ENCODE results near the gene LUZP1.

GRCh38 chr1:23194119-23194984 is 25.7 kb upstream of the LUZP1 start:
- TF ChIP-seq POLR2A (IDR thresholded peaks at IDR 0.05) (no peak), CTCF (IDR thresholded peaks at IDR 0.05) (no peak)

Data from ovary (tissue), 3 donors.